SJSA1 (cell line): ENCODE data around the gene OPN1MW. TPM values are rescaled to one million over a fixed set of nuclear protein-coding genes. Genes with fewer than 3 reads are reported as not detected.
"Not testable (repeated sequence)": the region's sequence is repeated elsewhere in the genome, so short reads cannot be mapped to it uniquely, and the experiment has no call there.

Experiments used
- DNase-seq, 2 experiments: peaks; one replicate each; pipeline ENCODE4 v3.0.0-alpha.2; 2015 to 2020; ENCODE audit warnings: low spot score in 2 of 2, low read depth in 1 of 2
- H3K27ac ChIP-seq: fragments of 250-450 bp; sonication (Bioruptor Pico); 2 replicates; pipeline ENCODE4 v1.5.1; 2020; ENCODE audit warnings: mild to moderate bottlenecking, moderate library complexity
- H3K27me3 ChIP-seq: fragments of 250-450 bp; sonication (Bioruptor Pico); replicated peaks from 2 replicates; pipeline ENCODE4 v1.5.1; 2020; ENCODE audit warnings: mild to moderate bottlenecking, moderate library complexity
- H3K36me3 ChIP-seq: fragments of 250-450 bp; sonication (Bioruptor Pico); 2 replicates; pipeline ENCODE4 v1.5.1; 2020; ENCODE audit warnings: mild to moderate bottlenecking
- H3K4me1 ChIP-seq: fragments of 250-450 bp; sonication (Bioruptor Pico); replicated peaks from 2 replicates; pipeline ENCODE4 v1.6.1; 2021; ENCODE audit warnings: mild to moderate bottlenecking
- H3K4me3 ChIP-seq: fragments of 250-450 bp; sonication (Bioruptor Pico); 2 replicates; pipeline ENCODE4 v1.5.1; 2020; ENCODE audit warnings: mild to moderate bottlenecking
- H3K9me3 ChIP-seq: fragments of 250-450 bp; sonication (Bioruptor Pico); replicated peaks from 2 replicates; pipeline ENCODE4 v1.5.1; 2020; ENCODE audit warnings: mild to moderate bottlenecking
- total RNA-seq: library from RNA; depleted of rRNA; stranded (reverse); fragments of >200 nt; shearing (Covaris generic); gene quantifications from 2 replicates; pipeline ENCODE4 v1.2.3, GENCODE V29; 2014; rRNA removed

Gene OPN1MW
- not detected in 2 replicates for total RNA-seq

- not testable (repeated sequence) for H3K4me1 ChIP-seq, H3K9me3 ChIP-seq, DNase-seq, H3K4me3 ChIP-seq, H3K27me3 ChIP-seq, H3K36me3 ChIP-seq, H3K27ac ChIP-seq
Measured at GRCh38 chrX:154182296-154182695, at the start of gene OPN1MW. Gene OPN1MW, plus strand, starts transcription at chrX:154182596. Its CDS starts 82 bp downstream, at chrX:154182678.

DNA sequence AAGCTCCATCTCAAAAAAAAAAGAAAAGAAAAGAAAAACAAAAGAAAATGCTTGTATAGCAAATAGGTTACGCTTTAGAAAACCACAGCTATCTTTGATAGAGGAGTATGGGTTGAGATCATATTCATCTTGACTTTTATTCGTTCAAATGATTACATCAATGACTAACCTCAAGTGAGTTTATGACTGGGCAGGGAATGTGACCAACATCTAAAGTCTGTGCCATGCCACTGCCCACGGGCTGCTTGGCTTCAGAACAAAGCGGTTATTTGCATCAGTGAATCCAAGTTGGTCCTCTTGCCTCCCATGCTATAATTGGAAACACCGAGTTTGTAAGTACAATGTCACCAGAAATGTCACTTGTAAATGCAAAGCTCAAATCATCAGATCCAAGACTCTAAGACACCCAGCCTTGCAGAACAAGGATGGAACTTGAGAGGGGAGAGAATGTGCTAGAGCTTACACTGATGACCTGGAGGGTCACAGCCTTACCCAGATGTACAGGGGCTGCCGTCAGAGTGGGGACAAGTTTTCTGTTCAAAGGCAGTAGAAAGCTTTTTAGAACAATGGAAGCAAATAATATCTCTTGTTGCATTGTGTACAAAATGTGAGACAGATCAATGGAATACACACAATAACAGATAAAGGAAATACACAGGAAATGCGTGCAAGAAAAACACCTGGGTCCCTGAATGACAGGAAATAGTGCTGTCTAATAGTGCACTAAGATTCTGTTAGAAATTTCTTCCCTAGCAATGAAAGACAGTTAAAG is 46.8 kb upstream of the OPN1MW start:
- Histone ChIP-seq H3K36me3 (no peaks in the 10 kb centered on the region), H3K27ac (no peak overlapping the region), H3K27me3 (no peaks in the 10 kb centered on the region), H3K4me3 (no peak overlapping the region), H3K9me3 (no peaks in the 10 kb centered on the region), H3K4me1 (0 out of 2 replicates have a peak, but pooled peaks cover 4% of the 10 kb centered on the region)
- no peak for DNase-seq

DNA sequence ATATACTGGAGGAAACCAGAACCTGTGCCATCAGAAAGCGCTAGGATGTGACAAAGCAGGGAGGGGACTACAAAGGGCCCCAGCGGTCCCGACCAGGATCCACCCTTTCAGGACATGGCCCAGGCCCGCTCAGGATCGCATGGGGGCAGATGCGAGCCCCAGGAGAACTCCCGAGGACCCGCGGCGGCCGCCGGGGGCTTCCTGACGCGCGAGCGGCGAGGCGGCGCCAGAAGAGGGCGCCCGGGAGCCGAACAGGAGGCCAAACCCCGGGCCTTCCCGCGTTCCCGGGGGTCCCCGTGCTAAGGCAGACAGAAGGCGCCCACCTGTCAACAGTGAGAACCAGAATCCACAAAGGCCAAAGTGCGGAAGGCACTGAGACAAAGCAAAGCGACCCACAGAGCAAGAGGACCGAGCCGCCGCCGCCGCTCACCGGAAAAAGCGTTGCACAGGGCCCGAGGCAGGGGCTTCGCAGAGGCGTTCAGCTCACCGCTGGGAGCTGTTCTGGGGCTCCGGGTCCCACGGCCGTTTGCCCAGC is 45.7 kb upstream of the OPN1MW start:
- DNase-seq, result peak; percentile 38 to 63
- H3K4me3 ChIP-seq, result no peak overlapping the region
- 0 out of 2 replicates have a peak, but pooled peaks cover 4% of the 10 kb centered on the region for H3K4me1 ChIP-seq
- H3K27ac ChIP-seq, result no peak overlapping the region
- no peaks in the 10 kb centered on the region for H3K27me3 ChIP-seq
- H3K36me3 ChIP-seq, result no peaks in the 10 kb centered on the region
- H3K9me3 ChIP-seq, result no peaks in the 10 kb centered on the region

DNA sequence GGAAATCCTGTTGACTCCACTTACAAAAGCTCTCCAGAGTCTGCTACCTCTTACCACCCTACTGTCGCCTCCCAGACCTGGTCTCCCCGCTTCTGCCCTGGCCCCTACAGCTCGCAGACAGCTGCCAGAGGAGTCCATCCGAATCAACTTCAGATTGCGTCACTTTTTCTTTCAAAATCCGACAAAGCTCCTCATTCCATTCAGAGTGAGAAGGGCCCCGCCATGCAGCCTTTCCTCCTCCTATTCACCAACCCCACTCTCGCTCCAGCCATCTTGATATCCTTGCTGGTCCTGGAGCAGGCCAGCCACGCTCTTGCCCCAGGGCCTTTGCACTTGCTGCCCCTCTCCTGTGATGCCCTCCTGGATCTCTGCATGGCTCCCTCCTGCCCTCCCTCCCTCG is 43.5 kb upstream of the OPN1MW start:
- no peak for DNase-seq
- Histone ChIP-seq H3K27ac (no peak overlapping the region), H3K4me1 (0 out of 2 replicates have a peak, but pooled peaks cover 4% of the 10 kb centered on the region), H3K9me3 (no peaks in the 10 kb centered on the region), H3K36me3 (no peaks in the 10 kb centered on the region), H3K27me3 (no peaks in the 10 kb centered on the region), H3K4me3 (no peak overlapping the region)

DNA sequence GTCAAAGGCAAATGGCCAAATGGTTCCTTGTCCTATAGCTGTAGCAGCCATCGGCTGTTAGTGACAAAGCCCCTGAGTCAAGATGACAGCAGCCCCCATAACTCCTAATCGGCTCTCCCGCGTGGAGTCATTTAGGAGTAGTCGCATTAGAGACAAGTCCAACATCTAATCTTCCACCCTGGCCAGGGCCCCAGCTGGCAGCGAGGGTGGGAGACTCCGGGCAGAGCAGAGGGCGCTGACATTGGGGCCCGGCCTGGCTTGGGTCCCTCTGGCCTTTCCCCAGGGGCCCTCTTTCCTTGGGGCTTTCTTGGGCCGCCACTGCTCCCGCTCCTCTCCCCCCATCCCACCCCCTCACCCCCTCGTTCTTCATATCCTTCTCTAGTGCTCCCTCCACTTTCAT is 42.2 kb upstream of the OPN1MW start:
- Histone ChIP-seq H3K27ac (no peak overlapping the region), H3K4me3 (no peak overlapping the region), H3K9me3 (no peaks in the 10 kb centered on the region), H3K27me3 (no peaks in the 10 kb centered on the region), H3K4me1 (0 out of 2 replicates have a peak, but pooled peaks cover 4% of the 10 kb centered on the region), H3K36me3 (no peaks in the 10 kb centered on the region)
- DNase-seq, result no peak

- H3K4me1 ChIP-seq, result 0 out of 2 replicates have a peak, but pooled peaks cover 4% of the 10 kb centered on the region
- H3K27ac ChIP-seq, result no peak overlapping the region
- H3K4me3 ChIP-seq, result no peak overlapping the region
- no peaks in the 10 kb centered on the region for H3K27me3 ChIP-seq
- H3K9me3 ChIP-seq, result no peaks in the 10 kb centered on the region
- no peaks in the 10 kb centered on the region for H3K36me3 ChIP-seq
- no peak for DNase-seq
Measured at GRCh38 chrX:154140742-154141141, 41.7 kb upstream of the OPN1MW start.

- Histone ChIP-seq H3K4me1 (no peaks in the 10 kb centered on the region), H3K4me3 (no peak overlapping the region), H3K27me3 (no peaks in the 10 kb centered on the region), H3K27ac (no peak overlapping the region), H3K36me3 (no peaks in the 10 kb centered on the region), H3K9me3 (no peaks in the 10 kb centered on the region)
- no peak for DNase-seq
Measured at GRCh38 chrX:154142386-154142785, 40.0 kb upstream of the OPN1MW start.

DNA sequence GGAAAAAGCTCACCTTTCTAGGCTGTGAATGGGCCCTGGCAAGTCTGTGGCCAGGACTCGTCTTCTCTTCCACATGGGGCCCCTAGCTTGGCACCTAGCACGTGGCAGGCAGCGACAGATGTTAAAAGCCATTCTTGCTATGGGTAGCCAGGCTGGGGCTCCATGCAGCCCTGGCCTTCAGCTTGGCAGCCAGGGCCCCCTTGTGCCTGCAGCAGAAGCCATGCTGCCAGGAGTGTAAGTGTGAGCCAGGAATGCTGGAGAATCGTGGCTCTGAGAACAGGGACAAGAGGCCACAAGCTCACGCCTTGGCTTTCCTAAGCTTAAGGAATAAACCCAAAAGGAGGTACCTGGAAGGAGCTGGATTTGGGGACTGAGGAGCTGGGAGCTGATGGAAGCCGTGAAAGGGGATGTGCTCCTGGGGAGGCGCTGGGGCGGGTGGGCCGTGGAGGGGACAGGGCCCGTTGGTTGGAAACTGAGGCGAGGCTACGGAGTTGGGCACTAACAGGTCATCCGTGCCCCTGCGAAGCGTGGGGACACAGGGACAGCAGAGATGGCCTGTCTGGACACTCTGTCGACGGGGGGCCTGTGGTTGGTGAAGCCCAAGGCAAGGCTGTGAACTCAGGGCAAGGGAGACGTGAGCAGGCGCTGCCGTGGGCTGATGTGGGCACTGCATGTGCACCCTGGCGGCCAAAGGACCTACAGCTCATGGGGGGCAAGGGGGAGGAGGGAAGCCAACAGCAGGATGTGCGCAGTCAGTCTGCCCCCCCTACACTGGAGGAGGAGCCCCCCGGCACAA is 39.2 kb upstream of the OPN1MW start:
- Histone ChIP-seq H3K36me3 (no peaks in the 10 kb centered on the region), H3K27ac (no peak overlapping the region), H3K27me3 (no peaks in the 10 kb centered on the region), H3K9me3 (no peaks in the 10 kb centered on the region), H3K4me1 (no peaks in the 10 kb centered on the region), H3K4me3 (no peak overlapping the region)
- DNase-seq, result no peak

DNA sequence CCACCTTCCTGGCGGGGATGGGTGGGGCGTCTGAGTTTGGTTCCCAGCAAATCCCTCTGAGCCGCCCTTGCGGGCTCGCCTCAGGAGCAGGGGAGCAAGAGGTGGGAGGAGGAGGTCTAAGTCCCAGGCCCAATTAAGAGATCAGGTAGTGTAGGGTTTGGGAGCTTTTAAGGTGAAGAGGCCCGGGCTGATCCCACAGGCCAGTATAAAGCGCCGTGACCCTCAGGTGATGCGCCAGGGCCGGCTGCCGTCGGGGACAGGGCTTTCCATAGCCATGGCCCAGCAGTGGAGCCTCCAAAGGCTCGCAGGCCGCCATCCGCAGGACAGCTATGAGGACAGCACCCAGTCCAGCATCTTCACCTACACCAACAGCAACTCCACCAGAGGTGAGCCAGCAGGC is 38.4 kb upstream of the OPN1MW start, which contains the start of gene OPN1LW:
Gene OPN1LW, plus strand, starts transcription at position 234 of the 400 bp plus-strand sequence. Its CDS starts 41 bp downstream, at position 275.
- not testable (repeated sequence) for H3K9me3 ChIP-seq, DNase-seq, H3K36me3 ChIP-seq, H3K27me3 ChIP-seq, H3K27ac ChIP-seq, H3K4me1 ChIP-seq, H3K4me3 ChIP-seq

DNA sequence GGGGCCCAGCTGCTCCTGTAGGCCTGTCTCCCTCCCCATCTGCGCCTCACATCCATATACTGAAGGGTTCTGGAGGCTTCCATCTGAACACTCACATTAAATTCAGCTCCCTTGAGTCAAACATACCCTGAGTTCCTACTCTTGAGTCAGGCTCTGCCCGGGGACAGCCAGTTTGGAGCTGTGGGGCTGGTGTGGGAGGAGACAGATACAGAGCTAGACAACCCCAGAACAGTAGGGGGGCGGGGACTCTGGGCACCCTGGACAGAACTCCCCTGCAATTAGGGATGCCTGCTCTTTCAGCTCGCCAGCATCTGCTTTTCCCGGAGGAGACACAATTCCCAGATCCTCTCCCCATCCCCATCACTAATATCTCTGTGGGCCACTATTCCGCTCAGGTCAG is 31.4 kb upstream of the OPN1MW start:
- H3K4me1 ChIP-seq, H3K36me3 ChIP-seq, H3K4me3 ChIP-seq, H3K9me3 ChIP-seq, H3K27me3 ChIP-seq, DNase-seq, H3K27ac ChIP-seq: not testable (repeated sequence)

DNA sequence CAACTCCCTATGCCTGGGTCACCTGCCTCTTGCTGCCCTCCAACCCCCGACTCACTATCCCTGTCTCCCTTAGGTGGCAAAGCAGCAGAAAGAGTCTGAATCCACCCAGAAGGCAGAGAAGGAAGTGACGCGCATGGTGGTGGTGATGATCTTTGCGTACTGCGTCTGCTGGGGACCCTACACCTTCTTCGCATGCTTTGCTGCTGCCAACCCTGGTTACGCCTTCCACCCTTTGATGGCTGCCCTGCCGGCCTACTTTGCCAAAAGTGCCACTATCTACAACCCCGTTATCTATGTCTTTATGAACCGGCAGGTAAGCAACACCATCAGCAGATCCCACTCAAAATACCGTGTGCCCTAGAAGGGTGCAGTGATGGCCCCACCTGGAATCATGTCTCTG is 26.2 kb upstream of the OPN1MW start:
- H3K27ac ChIP-seq, result not testable (repeated sequence)

DNA sequence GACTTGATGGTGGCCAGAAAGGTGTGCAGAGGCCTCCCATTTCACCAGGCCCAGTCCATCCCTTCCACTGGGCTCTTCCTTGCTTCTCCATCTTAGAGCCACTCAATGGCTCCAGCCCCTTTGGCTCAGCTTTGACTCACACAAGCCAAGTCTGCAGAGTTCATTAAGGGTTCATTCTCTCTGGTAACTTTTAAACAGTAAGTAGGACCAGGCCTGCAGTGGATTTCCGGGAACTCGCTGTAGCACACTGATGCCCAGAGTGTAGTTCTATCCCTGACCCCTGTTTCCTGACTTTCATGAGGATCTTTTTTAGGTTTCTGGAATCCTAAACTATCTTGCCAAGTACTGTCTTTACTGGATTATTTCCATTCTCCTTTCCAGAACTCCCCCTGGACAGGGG is 25.2 kb upstream of the OPN1MW start:
- H3K27ac ChIP-seq, H3K36me3 ChIP-seq, DNase-seq, H3K4me1 ChIP-seq, H3K27me3 ChIP-seq, H3K9me3 ChIP-seq, H3K4me3 ChIP-seq: not testable (repeated sequence)

More for the DNA sequence above, 26.2 kb upstream of the OPN1MW start:
- H3K4me1 ChIP-seq, H3K9me3 ChIP-seq, H3K36me3 ChIP-seq, H3K27me3 ChIP-seq, DNase-seq, H3K4me3 ChIP-seq: not testable (repeated sequence)

DNA sequence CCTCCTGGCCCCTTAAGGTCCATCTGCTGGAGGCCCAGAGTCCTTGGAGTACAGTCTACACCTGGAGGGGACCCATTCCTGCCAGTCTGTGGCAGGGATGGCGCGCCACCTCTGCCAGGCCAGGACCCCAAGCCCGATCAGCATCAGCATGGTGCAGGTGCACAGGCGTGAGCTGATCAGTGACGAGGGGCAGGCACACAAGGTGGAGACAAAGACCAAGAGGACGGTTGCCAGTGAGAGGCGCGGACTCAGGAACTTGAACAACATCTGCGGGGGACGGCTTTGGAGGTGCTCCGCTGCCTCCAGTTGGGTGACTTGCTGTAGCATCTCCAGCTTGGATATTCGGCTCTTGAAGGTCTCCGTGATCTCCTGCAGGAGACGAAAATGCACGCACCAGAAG is 23.1 kb upstream of the OPN1MW start:
- not testable (repeated sequence) for H3K27ac ChIP-seq, H3K27me3 ChIP-seq, H3K9me3 ChIP-seq, H3K4me3 ChIP-seq, H3K4me1 ChIP-seq, DNase-seq, H3K36me3 ChIP-seq

- not testable (repeated sequence) for H3K36me3 ChIP-seq, H3K4me1 ChIP-seq, H3K4me3 ChIP-seq, DNase-seq, H3K27ac ChIP-seq, H3K9me3 ChIP-seq, H3K27me3 ChIP-seq
Measured at GRCh38 chrX:154164902-154165301, 17.5 kb upstream of the OPN1MW start.
